AG09309 (cell line): Measurements from ENCODE around the gene RNF213.

ENCODE experiments used
- DNase-seq: peaks from one replicate; pipeline ENCODE4 v3.0.0-alpha.2; 2010; ENCODE audit warnings: low read depth
- H3K4me3 ChIP-seq: 2 replicates; pipeline ENCODE4 v1.5.1; 2011; ENCODE audit warnings: mild to moderate bottlenecking, low read depth, low read length, moderate library complexity; ENCODE audit not compliant: control insufficient read depth
- CTCF ChIP-seq: IDR thresholded peaks from 2 replicates; pipeline ENCODE4 v1.5.1; 2011; ENCODE audit warnings: mild to moderate bottlenecking, low read depth, low read length, inconsistent platforms; ENCODE audit not compliant: insufficient read depth, control insufficient read depth; ENCODE audit errors: missing control alignments

The RNF213 gene

GRCh38 chr17:80247561-80247960 is 13.1 kb upstream of the RNF213 start:
- H3K4me3 ChIP-seq = no peak overlapping the region
- DNase-seq = no peak
- TF ChIP-seq CTCF = no peak

- no peak for DNase-seq
- TF ChIP-seq CTCF = no peak
Observed at GRCh38 chr17:80248001-80248893, 12.4 kb upstream of the RNF213 start.

GRCh38 chr17:80248894-80249710 is 11.6 kb upstream of the RNF213 start:
- TF ChIP-seq CTCF = no peak
- no peak overlapping the region for H3K4me3 ChIP-seq
- DNase-seq = no peak

More at GRCh38 chr17:80248001-80248893, 12.4 kb upstream of the RNF213 start:
- no peak overlapping the region for H3K4me3 ChIP-seq

- no peak for DNase-seq
- H3K4me3 ChIP-seq = no peak overlapping the region
- no peak for TF ChIP-seq CTCF
Observed at GRCh38 chr17:80251966-80252365, 8.7 kb upstream of the RNF213 start.

- DNase-seq = no peak
- no peak overlapping the region for H3K4me3 ChIP-seq
- TF ChIP-seq CTCF = peak; percentile 44
Observed at GRCh38 chr17:80252871-80253270, 7.8 kb upstream of the RNF213 start.

- no peak for TF ChIP-seq CTCF
- no peak for DNase-seq
- no peak overlapping the region for H3K4me3 ChIP-seq
Observed at GRCh38 chr17:80253631-80254395, 6.8 kb upstream of the RNF213 start.
